ENCODE measurements around the gene FARSB.
A peak's percentile ranks its signal among the peaks of the same experiment; 100 is the strongest.
"Not testable (repeated sequence)": the region's sequence is repeated elsewhere in the genome, so short reads cannot be mapped to it uniquely, and the experiment has no call there.

The FARSB gene

DNA sequence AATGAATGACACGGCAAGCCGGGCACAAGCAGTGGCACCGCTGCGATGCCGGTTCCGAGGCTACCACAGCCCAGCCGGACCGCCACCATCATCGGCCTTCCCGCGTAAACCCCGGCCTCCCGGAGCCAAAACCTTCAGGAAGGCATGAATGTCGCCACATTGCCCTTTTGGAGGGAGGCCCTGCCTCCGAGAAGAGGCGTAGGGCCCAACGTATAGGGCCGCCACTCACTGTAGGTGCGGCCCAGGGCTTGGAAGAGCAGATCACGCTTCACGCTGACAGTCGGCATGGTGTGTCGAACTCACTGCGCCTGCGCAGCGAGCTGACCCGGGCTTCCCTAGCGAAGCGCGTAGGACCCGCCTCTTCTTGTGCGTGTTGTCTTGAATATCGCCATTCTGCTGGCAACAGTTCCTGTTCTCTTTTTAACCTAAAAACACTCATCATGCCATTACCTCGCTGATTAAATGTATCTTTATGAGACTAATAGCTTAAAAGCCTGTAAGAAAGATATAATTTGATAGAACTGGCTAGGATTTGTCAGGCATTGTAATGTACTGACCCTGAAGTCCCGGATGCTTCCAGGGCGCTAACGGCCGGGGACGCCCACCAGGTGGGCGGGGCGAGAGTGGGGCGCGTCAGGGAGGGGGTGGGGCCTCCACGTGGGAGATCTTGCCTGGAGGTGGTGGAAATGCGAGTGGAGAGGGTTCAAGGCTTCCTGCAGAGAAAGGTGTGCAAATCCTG, at the start of gene FARSB:
TSS of gene FARSB (minus strand) at position 306 of the 739 bp plus-strand sequence. CDS start at position 287, 19 bp downstream.
- DNase-seq (peak; percentile 91), ATAC-seq (peak; percentile 94)

- ATAC-seq = no peak
- no peak for DNase-seq
These were observed 48.0 kb upstream of the FARSB start for GRCh38 chr2:222703886-222704285.

GRCh38 chr2:222703091-222703490, 47.2 kb upstream of the FARSB start:
- no peak for DNase-seq
- ATAC-seq = no peak

GRCh38 chr2:222701721-222702131, 45.8 kb upstream of the FARSB start:
- DNase-seq = no peak
- no peak for ATAC-seq

DNA sequence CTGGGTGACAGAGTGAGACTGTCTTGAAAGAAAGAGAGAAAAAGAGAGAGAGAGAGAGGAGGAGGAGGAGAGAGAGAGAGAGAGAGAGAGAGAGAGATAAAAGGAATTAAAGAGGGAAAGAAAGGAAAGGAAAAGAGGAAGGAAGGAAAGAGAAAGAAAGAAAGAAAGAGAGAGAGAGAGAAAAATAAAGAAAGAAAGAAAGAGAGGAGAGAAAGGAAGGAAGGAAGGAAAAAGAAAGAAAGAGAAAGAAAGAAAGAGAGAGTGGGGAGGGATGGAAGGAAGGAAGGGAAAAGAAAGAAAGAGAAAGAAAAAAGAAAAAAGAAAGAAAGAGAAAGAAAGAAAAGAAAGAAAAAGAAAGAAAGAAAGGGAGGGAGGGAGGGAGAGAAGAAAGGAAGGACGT, 45.3 kb upstream of the FARSB start:
- no peak for ATAC-seq
- no peak for DNase-seq

DNA sequence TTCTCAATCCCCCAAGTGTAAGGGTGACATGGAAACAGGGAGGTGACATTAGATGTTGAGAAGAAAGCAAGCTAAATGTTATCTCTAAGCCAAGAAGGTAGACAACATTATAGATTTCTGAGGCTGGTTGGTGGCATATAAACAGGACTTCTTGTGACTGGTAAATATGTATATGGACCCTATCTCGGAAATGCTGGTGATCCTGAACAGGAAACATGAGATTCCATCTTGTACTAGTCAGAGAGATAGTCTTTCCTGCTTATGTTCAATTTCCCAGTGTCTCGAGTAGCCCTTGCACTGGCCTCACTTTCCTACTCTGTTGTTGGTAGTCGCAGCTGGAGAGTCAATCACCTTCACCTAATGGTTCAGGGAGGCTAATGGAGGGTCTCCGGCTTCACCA, 42.4 kb upstream of the FARSB start:
- ATAC-seq (no peak), DNase-seq (no peak)

GRCh38 chr2:222693837-222694236, 37.9 kb upstream of the FARSB start:
- DNase-seq = no peak
- no peak for ATAC-seq

GRCh38 chr2:222693413-222693812, 37.5 kb upstream of the FARSB start:
- ATAC-seq, DNase-seq: not testable (repeated sequence)

DNA sequence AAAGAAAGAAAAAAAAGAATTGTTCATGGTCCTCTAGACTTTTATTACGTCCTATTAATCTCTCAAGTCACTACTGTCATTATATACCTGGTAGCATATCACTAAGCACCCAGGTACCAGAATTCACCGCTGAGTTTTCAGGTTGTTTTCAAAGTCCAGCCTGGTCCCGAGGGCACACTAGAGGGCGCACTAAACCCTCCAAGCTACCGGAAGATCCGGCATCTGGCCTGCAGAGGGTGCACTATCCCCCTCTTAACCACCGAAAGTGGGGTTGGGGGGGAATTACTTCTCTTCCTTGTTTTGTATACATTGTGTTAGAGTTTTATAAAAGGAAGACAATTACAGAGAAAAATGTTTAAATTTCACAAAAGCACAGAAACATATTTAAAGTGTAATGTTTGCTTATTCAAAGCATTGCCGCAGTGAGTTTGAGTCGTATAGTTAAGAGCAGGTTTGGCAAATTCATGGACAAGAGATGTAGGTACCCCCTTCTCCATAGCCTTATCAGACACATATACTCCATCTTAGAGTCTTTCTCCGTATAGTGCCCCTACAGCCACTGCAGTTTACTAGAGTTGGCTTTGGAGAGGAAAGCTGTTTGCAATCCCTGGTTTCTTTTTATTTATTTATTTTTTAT, 34.8 kb upstream of the FARSB start:
- peak; percentile 80 for DNase-seq
- ATAC-seq = peak; percentile 94

DNA sequence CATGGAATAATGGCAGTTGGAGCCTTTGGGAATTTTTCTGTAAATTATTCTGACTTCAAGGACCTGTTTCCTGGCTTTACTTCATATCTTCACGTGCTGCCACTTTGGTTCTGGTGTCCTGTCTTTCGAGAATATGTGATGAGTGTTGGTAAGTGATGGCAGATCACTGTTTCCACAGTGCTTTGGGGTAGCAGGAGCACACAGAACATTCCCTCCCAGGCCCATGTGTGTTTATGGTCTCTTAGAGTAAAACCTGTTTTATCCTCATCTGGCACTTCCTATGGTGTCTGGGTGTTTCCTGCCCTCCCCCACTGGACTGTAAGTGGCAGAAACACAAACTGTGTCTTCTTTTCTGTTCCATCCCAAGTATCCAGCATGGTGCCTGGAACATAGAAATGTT, 33.4 kb upstream of the FARSB start:
- DNase-seq = no peak
- ATAC-seq = no peak

GRCh38 chr2:222688917-222689316, 33.0 kb upstream of the FARSB start:
- DNase-seq = no peak
- ATAC-seq = no peak

DNA sequence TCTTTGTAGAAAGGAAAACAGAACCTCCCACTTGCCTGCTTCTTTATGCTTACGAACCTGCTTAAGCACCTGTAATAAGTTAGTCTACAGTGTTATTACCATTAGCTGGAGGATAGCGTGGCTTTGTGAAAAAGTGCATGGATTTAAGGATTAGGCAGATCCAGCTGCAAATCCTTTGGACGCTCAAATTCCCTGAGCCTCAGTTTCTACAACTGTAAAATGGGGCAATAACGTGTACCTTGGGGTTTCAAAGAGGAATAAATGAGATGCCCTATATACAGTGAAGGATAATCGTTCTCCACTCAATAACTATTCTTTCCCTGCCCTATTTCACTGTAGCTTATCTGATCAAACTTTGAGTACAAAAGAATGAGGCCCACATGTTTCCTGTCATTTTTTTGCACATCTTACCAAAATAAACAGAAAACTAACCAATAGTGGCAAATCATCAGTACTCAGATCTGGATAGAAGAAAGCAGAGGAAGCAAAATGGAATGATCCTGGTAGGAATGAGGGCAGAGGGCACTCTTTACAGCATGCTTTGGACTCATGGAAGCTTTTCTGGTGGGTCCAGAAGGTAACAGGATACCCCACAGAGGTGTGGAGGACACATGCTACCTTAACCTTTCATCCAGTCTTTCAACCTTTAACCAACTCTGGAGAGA, 30.3 kb upstream of the FARSB start:
- ATAC-seq (no peak), DNase-seq (no peak)

DNA sequence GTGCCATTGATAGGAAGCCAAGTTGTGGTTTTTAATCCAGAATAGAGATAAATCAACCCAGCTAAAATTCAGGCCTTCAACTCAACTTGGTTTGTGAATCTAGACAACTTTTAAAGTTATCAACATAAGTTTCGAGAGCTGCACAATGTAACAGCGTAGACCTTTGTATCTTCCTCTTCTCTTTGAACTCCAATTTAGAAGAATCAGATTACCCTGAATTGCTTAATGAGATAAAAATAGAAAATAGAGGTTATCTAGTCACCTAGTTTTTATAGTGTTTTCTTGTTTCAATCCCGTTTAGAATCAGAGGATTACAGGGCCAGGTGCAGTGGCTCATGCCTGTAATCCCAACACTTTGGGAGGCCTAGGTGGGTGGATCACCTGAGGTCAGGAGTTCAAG, 27.9 kb upstream of the FARSB start:
- DNase-seq (no peak), ATAC-seq (no peak)

GRCh38 chr2:222677981-222678380, 22.1 kb upstream of the FARSB start:
- ATAC-seq (no peak), DNase-seq (no peak)

- ATAC-seq = no peak
These were observed 18.0 kb upstream of the FARSB start for GRCh38 chr2:222673883-222674282.

DNA sequence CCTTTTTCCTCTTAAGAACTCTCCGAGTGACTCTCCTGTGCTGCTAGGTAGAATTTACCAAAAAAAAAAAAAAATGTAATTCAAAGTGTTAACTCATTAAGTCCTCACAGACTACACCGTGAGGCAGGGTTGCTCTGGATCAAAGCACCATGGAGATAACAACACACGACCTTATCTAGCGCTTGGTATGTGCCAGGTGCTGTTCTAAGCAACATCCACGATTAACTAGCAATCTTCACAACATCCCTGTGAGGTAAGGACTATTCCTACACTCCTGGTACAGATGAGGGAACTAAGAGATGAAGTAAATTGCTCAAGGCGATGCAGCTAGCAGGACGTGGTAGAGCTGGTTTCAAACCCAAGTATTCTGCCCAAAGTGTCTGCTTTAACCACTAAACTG, 17.4 kb upstream of the FARSB start:
- no peak for ATAC-seq
- no peak for DNase-seq

More at GRCh38 chr2:222673883-222674282, 18.0 kb upstream of the FARSB start:
- DNase-seq = no peak

DNA sequence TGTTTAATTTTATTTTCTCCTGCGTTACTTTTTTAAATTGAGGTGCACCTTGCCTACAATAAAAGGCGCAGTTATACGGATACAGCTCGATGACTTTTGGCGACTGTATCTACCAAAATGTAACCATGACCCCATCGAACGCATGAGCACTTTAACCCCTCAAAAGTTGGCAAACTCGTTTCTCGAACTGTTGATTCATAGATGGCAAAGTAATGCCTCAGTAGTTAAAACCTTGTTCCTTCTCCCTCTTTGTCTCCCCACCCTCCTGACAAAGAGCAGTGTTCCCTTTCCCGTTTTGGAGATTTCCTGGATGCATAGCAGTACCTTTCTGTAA, 16.1 kb upstream of the FARSB start:
- DNase-seq = no peak
- no peak for ATAC-seq

- DNase-seq (no peak), ATAC-seq (peak; percentile 51)
These were observed 15.6 kb upstream of the FARSB start, which contains the start of gene MOGAT1 for GRCh38 chr2:222671259-222672067. Gene MOGAT1, plus strand, starts transcription at chr2:222671658. Its CDS starts 128 bp downstream, at chr2:222671786.

DNA sequence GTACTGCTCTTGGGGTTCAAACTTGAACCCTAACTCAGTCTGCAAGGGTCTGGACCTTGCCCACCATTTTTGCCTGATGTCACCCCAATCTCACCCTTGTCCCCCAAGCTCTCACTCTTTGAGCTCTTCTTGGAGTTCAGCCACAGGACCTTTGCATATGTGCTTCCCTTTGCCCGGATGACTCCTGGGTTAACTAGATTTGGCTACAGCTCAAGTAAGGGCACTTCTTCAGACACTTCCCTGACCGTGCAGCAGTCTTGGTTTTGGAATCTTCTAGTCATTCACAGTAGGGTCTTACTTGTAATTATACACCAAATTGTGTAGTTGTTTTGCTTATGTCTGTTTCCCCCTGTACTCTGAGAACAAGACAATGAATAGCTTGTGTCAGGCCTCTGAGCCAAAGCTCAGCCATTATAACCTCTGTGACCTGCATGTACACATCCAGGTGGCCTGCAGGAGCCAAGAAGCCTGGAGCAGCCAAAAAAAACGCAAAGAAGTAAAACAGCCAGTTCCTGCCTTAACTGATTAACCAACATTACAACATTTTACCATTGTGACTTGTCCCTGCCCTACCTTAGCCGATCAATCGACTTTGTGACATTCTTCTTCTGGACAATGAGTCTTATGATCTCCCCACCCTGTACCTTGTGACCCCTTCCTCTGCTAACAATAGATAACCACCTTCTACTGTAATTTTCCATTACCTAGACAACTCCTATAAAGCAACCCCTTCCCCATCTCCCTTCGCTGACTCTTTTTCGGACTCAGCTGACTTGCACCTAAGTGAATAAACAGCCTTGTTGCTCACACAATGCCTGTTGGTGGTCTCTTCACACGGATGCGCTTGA, 14.5 kb upstream of the FARSB start:
- ATAC-seq (no peak), DNase-seq (no peak)

GRCh38 chr2:222669353-222669752, 13.5 kb upstream of the FARSB start:
- ATAC-seq = no peak
- no peak for DNase-seq

DNA sequence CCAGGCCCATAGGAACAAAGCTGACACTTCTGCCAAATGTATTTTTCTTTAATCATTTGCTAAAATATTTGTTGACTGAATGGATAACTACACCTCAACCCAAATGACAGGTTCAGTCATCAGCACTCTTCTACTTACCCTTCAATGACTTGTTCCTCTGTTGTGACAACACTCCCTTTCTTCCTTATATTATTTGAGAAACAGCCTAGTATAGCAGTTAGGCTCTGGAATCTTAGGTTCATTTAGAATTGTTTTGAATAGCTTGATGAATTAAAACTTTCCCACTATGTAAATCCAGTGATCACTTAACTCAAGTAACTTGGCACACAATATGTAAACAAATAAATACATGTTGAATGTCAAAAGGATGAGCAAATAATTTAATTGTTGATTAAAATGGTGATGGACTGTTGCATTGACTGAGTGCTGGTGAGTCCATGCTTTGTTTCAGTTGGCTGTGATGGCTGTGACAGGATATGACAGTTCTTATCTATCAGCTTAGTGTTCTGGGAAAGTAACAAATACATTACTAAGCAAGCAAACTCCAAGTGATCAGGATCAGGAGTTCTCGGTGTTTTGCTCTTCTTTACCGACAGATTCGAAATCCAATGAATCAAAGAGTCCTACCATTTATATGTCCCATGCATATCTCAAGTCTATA, 12.7 kb upstream of the FARSB start:
- DNase-seq (no peak), ATAC-seq (no peak)
